Fibroblast of gingiva (primary cell): Measurements from ENCODE around the gene TOMM40.
A peak's percentile ranks its signal among the peaks of the same experiment; 100 is the strongest.
"Not testable (repeated sequence)": the region's sequence is repeated elsewhere in the genome, so short reads cannot be mapped to it uniquely, and the experiment has no call there.

ENCODE experiments used
- DNase-seq: peaks from one replicate; pipeline ENCODE4 v3.0.0-alpha.2; 2011; ENCODE audit warnings: low read depth

The TOMM40 gene

GRCh38 chr19:44891016-44891882 lies at the start of gene TOMM40:
TSS of gene TOMM40 (plus strand) at chr19:44891254. CDS start at chr19:44891416, 162 bp downstream.
- no peak for DNase-seq

- DNase-seq: no peak
Measured at GRCh38 chr19:44845286-44845611, 45.8 kb upstream of the TOMM40 start.

GRCh38 chr19:44845612-44846454 lies 45.2 kb upstream of the TOMM40 start, which contains the start of gene NECTIN2:
TSS of gene NECTIN2 (plus strand) at chr19:44846297. CDS start at chr19:44846526, 229 bp downstream.
- peak; percentile 97 for DNase-seq

GRCh38 chr19:44846455-44847143 lies 44.5 kb upstream of the TOMM40 start:
- no peak for DNase-seq

- DNase-seq: peak; percentile 49
Measured at GRCh38 chr19:44847144-44848035, 43.7 kb upstream of the TOMM40 start.

- DNase-seq: peak; percentile 33
Measured at GRCh38 chr19:44848036-44848811, 42.8 kb upstream of the TOMM40 start.

- no peak for DNase-seq
Measured at GRCh38 chr19:44848812-44849447, 42.1 kb upstream of the TOMM40 start.

GRCh38 chr19:44850641-44851109 lies 40.4 kb upstream of the TOMM40 start:
- no peak for DNase-seq

GRCh38 chr19:44851427-44851826 lies 39.6 kb upstream of the TOMM40 start:
- no peak for DNase-seq

GRCh38 chr19:44855606-44856005 lies 35.4 kb upstream of the TOMM40 start:
- no peak for DNase-seq

- DNase-seq: no peak
Measured at GRCh38 chr19:44856421-44857083, 34.5 kb upstream of the TOMM40 start.

GRCh38 chr19:44857837-44858236 lies 33.2 kb upstream of the TOMM40 start:
- no peak for DNase-seq

- not testable (repeated sequence) for DNase-seq
Measured at GRCh38 chr19:44861576-44861975, 29.5 kb upstream of the TOMM40 start.

- no peak for DNase-seq
Measured at GRCh38 chr19:44863990-44864389, 27.1 kb upstream of the TOMM40 start.

- no peak for DNase-seq
Measured at GRCh38 chr19:44865196-44865767, 25.8 kb upstream of the TOMM40 start.

- DNase-seq: no peak
Measured at GRCh38 chr19:44866664-44867063, 24.4 kb upstream of the TOMM40 start.

- DNase-seq: no peak
Measured at GRCh38 chr19:44867578-44867977, 23.5 kb upstream of the TOMM40 start.

GRCh38 chr19:44869733-44870470 lies 21.2 kb upstream of the TOMM40 start:
- no peak for DNase-seq
